Hematopoietic multipotent progenitor cell treated with erythropoietin and hydrocortisone succinate and interleukin-3 and kit ligand, for 8 days (in vitro differentiated cells): ENCODE measurements around the gene RAD21L1.

Experiments used
- DNase-seq: peaks from one replicate; pipeline ENCODE4 v3.0.0-alpha.2; 2015

Gene RAD21L1

GRCh38 chr20:1225783-1226654 lies at the start of gene RAD21L1:
Gene RAD21L1 (plus strand): TSS chr20:1226044. CDS start chr20:1228454, 2,410 bp downstream.
- DNase-seq, result peak; percentile 48

GRCh38 chr20:1177680-1178079 lies 48.2 kb upstream of the RAD21L1 start:
- DNase-seq, result peak; percentile 34

GRCh38 chr20:1178103-1178502 lies 47.7 kb upstream of the RAD21L1 start:
- DNase-seq, result no peak

GRCh38 chr20:1178623-1179022 lies 47.2 kb upstream of the RAD21L1 start:
- DNase-seq, result no peak

- DNase-seq, result no peak
Observed at GRCh38 chr20:1180949-1181348, 44.9 kb upstream of the RAD21L1 start.

- no peak for DNase-seq
Observed at GRCh38 chr20:1182106-1182505, 43.7 kb upstream of the RAD21L1 start.

- no peak for DNase-seq
Observed at GRCh38 chr20:1183153-1183552, 42.7 kb upstream of the RAD21L1 start.

- DNase-seq, result no peak
Observed at GRCh38 chr20:1184260-1184637, 41.6 kb upstream of the RAD21L1 start.

GRCh38 chr20:1184638-1185315 lies 41.1 kb upstream of the RAD21L1 start, which contains the start of gene TMEM74B:
Gene TMEM74B (minus strand): TSS chr20:1184981. CDS start chr20:1183801, 1,180 bp downstream.
- DNase-seq, result no peak

- no peak for DNase-seq
Observed at GRCh38 chr20:1185316-1185741, 40.5 kb upstream of the RAD21L1 start.

- DNase-seq, result peak; percentile 67
Observed at GRCh38 chr20:1185790-1186334, 40.0 kb upstream of the RAD21L1 start.

- DNase-seq, result no peak
Observed at GRCh38 chr20:1186367-1186991, 39.4 kb upstream of the RAD21L1 start.

GRCh38 chr20:1187605-1188171 lies 38.2 kb upstream of the RAD21L1 start:
- peak; percentile 80 for DNase-seq

- DNase-seq, result no peak
Observed at GRCh38 chr20:1188347-1188746, 37.5 kb upstream of the RAD21L1 start.

GRCh38 chr20:1189827-1190226 lies 36.0 kb upstream of the RAD21L1 start:
- DNase-seq, result no peak

GRCh38 chr20:1190847-1191246 lies 35.0 kb upstream of the RAD21L1 start:
- no peak for DNase-seq

- no peak for DNase-seq
Observed at GRCh38 chr20:1191299-1191698, 34.5 kb upstream of the RAD21L1 start.

GRCh38 chr20:1195226-1195625 lies 30.6 kb upstream of the RAD21L1 start:
- no peak for DNase-seq

GRCh38 chr20:1196634-1197033 lies 29.2 kb upstream of the RAD21L1 start:
- DNase-seq, result no peak

- DNase-seq, result no peak
Observed at GRCh38 chr20:1197801-1198200, 28.0 kb upstream of the RAD21L1 start.

GRCh38 chr20:1198751-1199150 lies 27.1 kb upstream of the RAD21L1 start:
- no peak for DNase-seq

GRCh38 chr20:1199212-1199873 lies 26.5 kb upstream of the RAD21L1 start:
- DNase-seq, result no peak
